Osteocyte (in vitro differentiated cells): Measurements from ENCODE around the gene GRIK4. TPM values are rescaled to one million over a fixed set of nuclear protein-coding genes. Genes with fewer than 3 reads are reported as not detected.

ENCODE experiments used
- DNase-seq: peaks from one replicate; pipeline ENCODE4 v3.0.0; 2021; ENCODE audit warnings: mixed read lengths; ENCODE audit not compliant: unreplicated experiment; ENCODE audit errors: extremely low spot score
- H3K27ac Mint-ChIP-seq: one replicate; pipeline ENCODE4 v1.8.0; 2021; ENCODE audit warnings: mild to moderate bottlenecking, mixed read lengths; ENCODE audit not compliant: unreplicated experiment
- H3K27me3 Mint-ChIP-seq: one replicate; pipeline ENCODE4 v1.8.0; 2021; ENCODE audit warnings: mixed read lengths; ENCODE audit not compliant: unreplicated experiment
- H3K36me3 Mint-ChIP-seq: one replicate; pipeline ENCODE4 v1.8.0; 2021; ENCODE audit warnings: mixed read lengths; ENCODE audit not compliant: unreplicated experiment
- H3K4me1 Mint-ChIP-seq: one replicate; pipeline ENCODE4 v1.8.0; 2021; ENCODE audit warnings: mixed read lengths; ENCODE audit not compliant: unreplicated experiment
- H3K4me3 Mint-ChIP-seq: one replicate; pipeline ENCODE4 v1.8.0; 2021; ENCODE audit warnings: mild to moderate bottlenecking, moderate library complexity, mixed read lengths; ENCODE audit not compliant: unreplicated experiment
- H3K9me3 Mint-ChIP-seq: one replicate; pipeline ENCODE4 v1.8.0; 2021; ENCODE audit warnings: mixed read lengths; ENCODE audit not compliant: unreplicated experiment
- total RNA-seq: library from RNA; stranded (reverse); gene quantifications from 2 replicates; pipeline ENCODE4 v1.2.1, GENCODE V29; 2021
- TF ChIP-seq, protein P1 (sequence below): fragments of 200-600 bp; sonication (generic); IDR thresholded peaks from 2 replicates; pipeline ENCODE4 v1.5.0; 2021; ENCODE audit warnings: antibody characterized with exemption, mild to moderate bottlenecking, moderate library complexity

The GRIK4 gene
- total RNA-seq, 1 donor from 2014 or later = 0.11 TPM

DNA sequence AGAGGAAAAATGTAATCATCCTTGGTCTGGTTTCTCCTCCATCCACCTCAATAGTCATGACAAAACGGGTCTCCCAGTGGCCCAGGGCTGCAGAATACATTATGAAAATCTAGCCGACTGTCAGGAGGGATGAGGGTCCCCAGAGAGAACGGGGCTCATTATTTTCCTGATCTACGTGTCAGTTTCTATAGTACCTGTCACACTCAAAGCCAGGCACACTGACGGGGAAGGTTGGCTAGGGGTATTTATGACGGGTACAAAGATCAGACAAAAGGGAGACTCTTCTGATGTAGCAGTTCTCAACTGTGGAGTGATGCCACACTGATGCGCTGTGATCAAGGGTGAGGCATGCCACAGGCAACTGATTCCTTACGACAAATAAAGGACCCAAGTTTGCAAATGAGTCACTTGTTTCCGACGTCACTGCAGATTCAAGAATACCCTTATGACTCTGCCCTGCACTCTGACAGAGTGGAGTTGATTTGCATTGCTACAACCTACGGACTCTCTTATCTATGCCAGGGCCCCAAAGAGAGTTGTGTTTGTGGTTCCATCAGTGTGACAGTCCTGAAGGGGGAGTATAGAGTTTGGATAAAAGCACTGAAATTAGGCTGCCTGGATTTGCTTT is 324.2 kb downstream of the GRIK4 start:
- Mint-ChIP-seq H3K27ac (no peak overlapping the region), H3K27me3 (peaks cover 13% of the 10 kb centered on the region), H3K9me3 (no peaks in the 10 kb centered on the region), H3K4me3 (no peak overlapping the region), H3K36me3 (no peaks in the 10 kb centered on the region), H3K4me1 (no peaks in the 10 kb centered on the region)
- DNase-seq = no peak
- TF ChIP-seq, protein P1, sequence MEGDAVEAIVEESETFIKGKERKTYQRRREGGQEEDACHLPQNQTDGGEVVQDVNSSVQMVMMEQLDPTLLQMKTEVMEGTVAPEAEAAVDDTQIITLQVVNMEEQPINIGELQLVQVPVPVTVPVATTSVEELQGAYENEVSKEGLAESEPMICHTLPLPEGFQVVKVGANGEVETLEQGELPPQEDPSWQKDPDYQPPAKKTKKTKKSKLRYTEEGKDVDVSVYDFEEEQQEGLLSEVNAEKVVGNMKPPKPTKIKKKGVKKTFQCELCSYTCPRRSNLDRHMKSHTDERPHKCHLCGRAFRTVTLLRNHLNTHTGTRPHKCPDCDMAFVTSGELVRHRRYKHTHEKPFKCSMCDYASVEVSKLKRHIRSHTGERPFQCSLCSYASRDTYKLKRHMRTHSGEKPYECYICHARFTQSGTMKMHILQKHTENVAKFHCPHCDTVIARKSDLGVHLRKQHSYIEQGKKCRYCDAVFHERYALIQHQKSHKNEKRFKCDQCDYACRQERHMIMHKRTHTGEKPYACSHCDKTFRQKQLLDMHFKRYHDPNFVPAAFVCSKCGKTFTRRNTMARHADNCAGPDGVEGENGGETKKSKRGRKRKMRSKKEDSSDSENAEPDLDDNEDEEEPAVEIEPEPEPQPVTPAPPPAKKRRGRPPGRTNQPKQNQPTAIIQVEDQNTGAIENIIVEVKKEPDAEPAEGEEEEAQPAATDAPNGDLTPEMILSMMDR = no peak

DNA sequence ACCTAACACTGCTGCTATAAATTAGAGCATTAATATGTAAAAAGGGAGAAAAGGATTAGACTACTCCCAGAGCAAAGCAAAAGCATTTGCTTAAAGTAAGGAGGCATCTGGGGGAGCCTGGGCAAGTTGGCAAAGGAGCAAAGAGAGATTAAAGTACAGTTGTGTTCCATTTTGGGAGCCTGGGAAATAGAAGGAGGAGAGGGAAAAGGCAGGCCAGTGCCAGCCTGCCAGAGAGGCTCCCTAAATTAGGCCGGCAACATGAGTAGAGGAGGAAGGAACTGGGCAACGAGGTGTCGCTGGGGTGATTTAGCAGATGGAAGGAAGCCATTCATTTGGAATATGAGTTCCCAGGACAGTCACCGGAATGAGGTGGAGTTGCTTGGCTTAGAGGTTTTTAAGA is 326.1 kb downstream of the GRIK4 start:
- DNase-seq = no peak
- Mint-ChIP-seq H3K27ac (no peak overlapping the region), H3K36me3 (no peaks in the 10 kb centered on the region), H3K4me3 (no peak overlapping the region), H3K27me3 (peaks cover 10% of the 10 kb centered on the region), H3K4me1 (no peaks in the 10 kb centered on the region), H3K9me3 (no peaks in the 10 kb centered on the region)
- TF ChIP-seq, protein P1 = no peak

DNA sequence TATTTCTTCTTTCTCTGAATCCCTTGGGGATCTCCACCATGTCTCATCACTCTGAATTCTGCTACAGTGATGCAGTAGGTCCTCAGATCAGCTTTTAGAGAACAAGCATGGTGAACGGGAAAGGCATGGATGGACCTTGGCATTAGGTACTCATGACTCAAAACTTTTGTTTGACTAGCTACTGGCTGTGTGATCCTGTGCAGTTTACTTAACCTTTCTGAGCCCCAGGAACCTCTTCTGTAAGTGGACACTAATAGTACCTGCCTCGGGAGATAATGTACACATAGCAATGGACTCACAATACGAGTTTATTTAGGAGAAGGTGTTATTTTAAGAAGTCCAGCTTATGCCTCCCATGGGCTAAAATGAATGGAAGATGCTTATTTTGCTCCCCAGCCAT is 327.7 kb downstream of the GRIK4 start:
- Mint-ChIP-seq H3K4me3 (no peak overlapping the region), H3K27me3 (peaks cover 2% of the 10 kb centered on the region), H3K9me3 (no peaks in the 10 kb centered on the region), H3K36me3 (no peaks in the 10 kb centered on the region), H3K4me1 (no peaks in the 10 kb centered on the region), H3K27ac (no peak overlapping the region)
- TF ChIP-seq, protein P1 = no peak
- DNase-seq = no peak

DNA sequence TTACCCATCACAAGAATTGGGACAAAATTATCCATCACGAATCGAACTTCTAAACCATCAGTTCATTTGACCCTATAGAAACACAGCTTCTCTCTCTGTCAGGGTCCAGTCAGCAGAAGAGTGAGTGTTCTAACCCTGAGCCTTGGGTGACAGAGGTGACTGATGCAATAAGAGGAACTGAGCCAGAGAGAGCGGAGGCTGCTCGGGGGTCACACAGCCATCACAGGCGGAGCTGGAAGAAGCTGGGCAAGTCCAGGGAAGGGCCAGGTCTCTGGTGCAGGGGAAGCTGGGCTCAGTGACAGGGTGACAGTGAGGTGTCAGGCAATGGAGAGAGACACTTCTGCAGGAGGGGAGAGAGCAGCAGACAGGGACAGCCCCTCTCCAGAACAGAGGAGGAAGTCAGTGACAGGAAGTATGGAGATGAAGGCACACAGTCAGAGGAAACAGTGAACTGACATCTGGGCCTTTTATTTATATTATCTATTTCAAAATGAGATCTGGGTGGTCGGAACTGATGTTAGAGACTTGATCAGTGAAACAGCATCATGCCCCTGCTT is 328.4 kb downstream of the GRIK4 start:
- TF ChIP-seq, protein P1 = no peak
- H3K27ac Mint-ChIP-seq = no peak overlapping the region
- no peaks in the 10 kb centered on the region for H3K36me3 Mint-ChIP-seq
- no peaks in the 10 kb centered on the region for H3K4me1 Mint-ChIP-seq
- H3K27me3 Mint-ChIP-seq = peaks cover 2% of the 10 kb centered on the region
- no peak overlapping the region for H3K4me3 Mint-ChIP-seq
- no peak for DNase-seq
- no peaks in the 10 kb centered on the region for H3K9me3 Mint-ChIP-seq

DNA sequence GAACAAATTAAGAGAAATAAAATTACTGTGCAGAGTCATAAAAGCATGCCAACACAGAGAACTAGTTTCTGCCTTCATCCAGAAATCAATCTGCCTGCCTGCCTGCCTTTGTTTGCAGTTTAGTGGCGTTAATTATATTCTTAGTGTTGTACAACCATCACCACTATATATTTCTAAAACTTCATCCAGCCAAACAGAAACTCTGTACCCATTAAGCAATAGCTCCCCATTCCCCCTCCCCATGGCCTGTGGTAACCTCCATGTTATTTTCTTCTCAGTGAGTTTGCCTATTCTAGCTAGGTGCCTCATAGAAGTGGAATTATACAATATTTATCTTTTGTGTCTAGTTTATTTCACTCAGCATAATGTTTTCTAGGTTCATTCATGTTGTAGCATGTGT is 329.1 kb downstream of the GRIK4 start:
- no peak for DNase-seq
- Mint-ChIP-seq H3K27ac (no peak overlapping the region), H3K4me3 (no peak overlapping the region), H3K9me3 (no peaks in the 10 kb centered on the region), H3K4me1 (no peaks in the 10 kb centered on the region), H3K27me3 (peaks cover 2% of the 10 kb centered on the region), H3K36me3 (no peaks in the 10 kb centered on the region)
- TF ChIP-seq, protein P1 = no peak
